ENCODE results near the gene POLR1B.

DNA sequence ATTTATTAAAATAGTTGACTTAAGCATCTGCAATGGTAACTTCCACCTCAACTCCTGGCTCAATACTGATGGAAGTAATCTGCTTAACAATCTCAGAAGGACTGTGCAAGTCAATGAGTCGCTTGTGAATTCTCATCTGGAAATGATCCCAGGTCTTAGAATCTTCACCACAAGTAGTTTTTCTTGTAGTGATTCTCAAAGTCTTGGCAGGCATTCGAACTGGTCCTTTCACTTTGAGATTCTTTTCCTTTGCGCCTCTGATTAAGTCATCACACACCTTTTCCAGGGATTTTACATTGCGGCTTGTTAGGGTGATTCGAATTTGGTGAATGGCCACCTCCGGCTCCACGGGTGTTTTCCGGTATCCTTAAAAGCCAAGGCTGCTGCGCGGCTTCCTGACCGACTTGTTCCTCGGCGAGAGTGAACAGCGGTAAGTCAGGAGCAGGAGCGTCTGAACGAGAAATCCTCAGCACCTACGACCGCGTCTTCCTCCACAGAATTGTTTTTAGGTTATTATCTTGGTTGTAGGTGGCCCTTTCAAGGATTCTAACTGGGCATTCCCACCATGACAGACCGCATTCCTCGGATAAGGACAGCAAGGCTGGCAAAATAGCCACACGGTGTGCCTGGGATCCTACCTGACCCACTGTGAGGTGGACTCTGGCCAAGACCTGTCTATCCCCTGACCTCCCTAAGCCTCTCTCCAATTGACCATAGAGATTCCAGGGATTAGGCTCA, 79.7 kb downstream of the POLR1B start:
- TF ChIP-seq, protein P1, sequence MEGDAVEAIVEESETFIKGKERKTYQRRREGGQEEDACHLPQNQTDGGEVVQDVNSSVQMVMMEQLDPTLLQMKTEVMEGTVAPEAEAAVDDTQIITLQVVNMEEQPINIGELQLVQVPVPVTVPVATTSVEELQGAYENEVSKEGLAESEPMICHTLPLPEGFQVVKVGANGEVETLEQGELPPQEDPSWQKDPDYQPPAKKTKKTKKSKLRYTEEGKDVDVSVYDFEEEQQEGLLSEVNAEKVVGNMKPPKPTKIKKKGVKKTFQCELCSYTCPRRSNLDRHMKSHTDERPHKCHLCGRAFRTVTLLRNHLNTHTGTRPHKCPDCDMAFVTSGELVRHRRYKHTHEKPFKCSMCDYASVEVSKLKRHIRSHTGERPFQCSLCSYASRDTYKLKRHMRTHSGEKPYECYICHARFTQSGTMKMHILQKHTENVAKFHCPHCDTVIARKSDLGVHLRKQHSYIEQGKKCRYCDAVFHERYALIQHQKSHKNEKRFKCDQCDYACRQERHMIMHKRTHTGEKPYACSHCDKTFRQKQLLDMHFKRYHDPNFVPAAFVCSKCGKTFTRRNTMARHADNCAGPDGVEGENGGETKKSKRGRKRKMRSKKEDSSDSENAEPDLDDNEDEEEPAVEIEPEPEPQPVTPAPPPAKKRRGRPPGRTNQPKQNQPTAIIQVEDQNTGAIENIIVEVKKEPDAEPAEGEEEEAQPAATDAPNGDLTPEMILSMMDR (IDR thresholded peaks at IDR 0.05): no peak
- TF ChIP-seq POLR2AphosphoS5 (IDR thresholded peaks at IDR 0.05) (no peak), POLR2A (IDR thresholded peaks at IDR 0.05) (no peak), EP300 (IDR thresholded peaks at IDR 0.05; ENCODE audit: low read depth) (no peak)

All from transverse colon (tissue), 4 donors.